DND-41 (cell line): ENCODE results near the gene ACAP3.
A peak's percentile ranks its signal among the peaks of the same experiment; 100 is the strongest.

Source experiments
- ATAC-seq: fragments of 200-7000 bp; cut with Tn5 transposase; 3 replicates; pipeline ENCODE4 v1.9.1; 2021; ENCODE audit warnings: low read depth; ENCODE audit not compliant: insufficient read depth
- DNase-seq: peaks from one replicate; pipeline ENCODE4 v3.0.0-alpha.2; 2020
- H2AFZ ChIP-seq: 2 replicates; pipeline ENCODE4 v1.6.0; 2012; ENCODE audit warnings: low read depth, low read length
- H3K27ac ChIP-seq: 2 replicates; pipeline ENCODE4 v1.5.1; 2012; ENCODE audit warnings: low read length, inconsistent platforms
- H3K27me3 ChIP-seq: fragments of 200-600 bp; sonication (generic); 2 replicates; pipeline ENCODE4 v1.6.0; 2012; ENCODE audit warnings: low read length, mild to moderate bottlenecking, inconsistent platforms; ENCODE audit not compliant: insufficient read depth, poor library complexity
- H3K36me3 ChIP-seq: 2 replicates; pipeline ENCODE4 v1.5.1; 2012; ENCODE audit warnings: low read length, inconsistent platforms; ENCODE audit not compliant: insufficient read depth
- H3K4me1 ChIP-seq: 2 replicates; pipeline ENCODE4 v1.5.1; 2012; ENCODE audit warnings: mild to moderate bottlenecking, low read length; ENCODE audit not compliant: insufficient read depth
- H3K4me2 ChIP-seq: 2 replicates; pipeline ENCODE4 v1.6.0; 2012; ENCODE audit warnings: mild to moderate bottlenecking, moderate library complexity, low read length, inconsistent platforms; ENCODE audit not compliant: insufficient read depth
- H3K4me3 ChIP-seq, 2 experiments: fragments of 200-600 bp in 1 of 2; shearing (Covaris generic) in 1 of 2; 2 replicates each; pipeline ENCODE4 v1.5.1; 2012 to 2016; ENCODE audit warnings: inconsistent platforms in 2 of 2, low read length in 2 of 2, mild to moderate bottlenecking in 2 of 2, low read depth in 1 of 2, moderate library complexity in 1 of 2
- H3K79me2 ChIP-seq: 2 replicates; pipeline ENCODE4 v1.6.0; 2012; ENCODE audit warnings: low read length, inconsistent platforms; ENCODE audit not compliant: insufficient read depth
- H3K9ac ChIP-seq: 2 replicates; pipeline ENCODE4 v1.6.0; 2012; ENCODE audit warnings: low read depth, mild to moderate bottlenecking, inconsistent platforms, low read length, moderate library complexity
- H3K9me3 ChIP-seq: 2 replicates; pipeline ENCODE4 v1.5.1; 2012; ENCODE audit warnings: low read length, moderate library complexity, mild to moderate bottlenecking, inconsistent platforms; ENCODE audit not compliant: insufficient read depth, severe bottlenecking
- H4K20me1 ChIP-seq: 2 replicates; pipeline ENCODE4 v1.6.0; 2012; ENCODE audit warnings: low read length; ENCODE audit not compliant: insufficient read depth
- CTCF ChIP-seq: IDR thresholded peaks from 2 replicates; pipeline ENCODE4 v1.5.1; 2012; ENCODE audit warnings: borderline replicate concordance, low read length, moderate library complexity, mild to moderate bottlenecking; ENCODE audit not compliant: poor library complexity, severe bottlenecking; ENCODE audit errors: extremely low read depth
- EZH2 ChIP-seq: IDR thresholded peaks from 3 replicates; pipeline ENCODE4 v1.6.1; 2012; ENCODE audit warnings: borderline replicate concordance, low read depth, mild to moderate bottlenecking, moderate library complexity, low read length, inconsistent platforms; ENCODE audit not compliant: severe bottlenecking

Gene ACAP3

GRCh38 chr1:1346501-1346890 is 38.8 kb upstream of the ACAP3 start:
- no peaks in the 10 kb centered on the region for H3K27me3 ChIP-seq
- peak overlapping the region; percentile 82; the same call in 1 of the 2 replicates for H3K9ac ChIP-seq
- peak overlapping the region; percentile 84 for H3K4me2 ChIP-seq
- H3K36me3 ChIP-seq, result peaks cover 7% of the 10 kb centered on the region
- ATAC-seq (no peak), DNase-seq (no peak)
- H3K9me3 ChIP-seq, result no peaks in the 10 kb centered on the region
- peaks cover 53% of the 10 kb centered on the region for H3K79me2 ChIP-seq
- H3K4me1 ChIP-seq, result peaks cover 31% of the 10 kb centered on the region
- TF ChIP-seq EZH2 (no peak), CTCF (no peak)
- no peak overlapping the region for H3K4me3 ChIP-seq
- no peak overlapping the region for H2AFZ ChIP-seq
- peaks cover 71% of the 10 kb centered on the region for H4K20me1 ChIP-seq
- H3K27ac ChIP-seq, result no peak overlapping the region

- DNase-seq (no peak), ATAC-seq (no peak)
- H3K4me2 ChIP-seq, result peak overlapping the region; percentile 84; the same call in 1 of the 2 replicates
- TF ChIP-seq CTCF, result no peak
- no peak for TF ChIP-seq EZH2
- H3K27me3 ChIP-seq, result no peaks in the 10 kb centered on the region
- H3K79me2 ChIP-seq, result peaks cover 53% of the 10 kb centered on the region
- H3K9me3 ChIP-seq, result no peaks in the 10 kb centered on the region
- peaks cover 74% of the 10 kb centered on the region for H4K20me1 ChIP-seq
- no peak overlapping the region for H2AFZ ChIP-seq
- no peak overlapping the region for H3K9ac ChIP-seq
- H3K36me3 ChIP-seq, result peaks cover 12% of the 10 kb centered on the region
- H3K27ac ChIP-seq, result no peak overlapping the region
- H3K4me3 ChIP-seq, result no peak overlapping the region
- H3K4me1 ChIP-seq, result peaks cover 28% of the 10 kb centered on the region
Observed at GRCh38 chr1:1345860-1346500, 38.2 kb upstream of the ACAP3 start.

- H3K27me3 ChIP-seq, result no peaks in the 10 kb centered on the region
- no peak overlapping the region for H3K4me3 ChIP-seq
- H3K4me1 ChIP-seq, result peaks cover 28% of the 10 kb centered on the region
- no peak for TF ChIP-seq CTCF
- no peak overlapping the region for H3K4me2 ChIP-seq
- peaks cover 18% of the 10 kb centered on the region for H3K36me3 ChIP-seq
- H3K9ac ChIP-seq, result no peak overlapping the region
- peaks cover 79% of the 10 kb centered on the region for H4K20me1 ChIP-seq
- H3K79me2 ChIP-seq, result peaks cover 53% of the 10 kb centered on the region
- H2AFZ ChIP-seq, result no peak overlapping the region
- DNase-seq (no peak), ATAC-seq (no peak)
- no peaks in the 10 kb centered on the region for H3K9me3 ChIP-seq
- H3K27ac ChIP-seq, result no peak overlapping the region
Observed at GRCh38 chr1:1345384-1345783, 37.7 kb upstream of the ACAP3 start.
